HUES48 (cell line): ENCODE data around the gene TMEM255B.

Source experiments
- H3K27ac ChIP-seq: one replicate; pipeline ENCODE4 v1.7.0; 2013; ENCODE audit warnings: low read depth, low read length, inconsistent platforms
- H3K27me3 ChIP-seq: 2 replicates; pipeline ENCODE4 v1.6.1; 2013; ENCODE audit warnings: mild to moderate bottlenecking, low read length; ENCODE audit not compliant: control insufficient read depth, insufficient read depth
- H3K36me3 ChIP-seq: 2 replicates; pipeline ENCODE4 v1.6.1; 2013; ENCODE audit warnings: low read length; ENCODE audit not compliant: control insufficient read depth, insufficient read depth
- H3K4me1 ChIP-seq: 2 replicates; pipeline ENCODE4 v1.6.1; 2013; ENCODE audit warnings: mild to moderate bottlenecking, low read length; ENCODE audit not compliant: control insufficient read depth, insufficient read depth
- H3K4me3 ChIP-seq: 2 replicates; pipeline ENCODE4 v1.5.1; 2013; ENCODE audit warnings: mild to moderate bottlenecking, low read depth, low read length
- H3K9ac ChIP-seq: 2 replicates; pipeline ENCODE4 v1.6.1; 2013; ENCODE audit warnings: mild to moderate bottlenecking, low read depth, low read length, moderate library complexity
- H3K9me3 ChIP-seq: 2 replicates; pipeline ENCODE4 v1.6.1; 2013; ENCODE audit warnings: low read length; ENCODE audit not compliant: control insufficient read depth, insufficient read depth

The TMEM255B gene

GRCh38 chr13:113816254-113816929, 57.4 kb downstream of the TMEM255B start:
- no peak overlapping the region for H3K4me3 ChIP-seq
- H3K9ac ChIP-seq, result no peak overlapping the region

GRCh38 chr13:113816946-113817859, 58.2 kb downstream of the TMEM255B start:
- no peak overlapping the region for H3K4me3 ChIP-seq
- H3K9me3 ChIP-seq, result no peaks in the 10 kb centered on the region
- no peak overlapping the region for H3K9ac ChIP-seq
- no peak overlapping the region for H3K27ac ChIP-seq
- no peaks in the 10 kb centered on the region for H3K4me1 ChIP-seq
- H3K27me3 ChIP-seq, result no peaks in the 10 kb centered on the region
- 0 out of 2 replicates have a peak, but pooled peaks cover 2% of the 10 kb centered on the region for H3K36me3 ChIP-seq

More at GRCh38 chr13:113816254-113816929, 57.4 kb downstream of the TMEM255B start:
- H3K9me3 ChIP-seq, result no peaks in the 10 kb centered on the region
- H3K27me3 ChIP-seq, result no peaks in the 10 kb centered on the region
- H3K36me3 ChIP-seq, result no peaks in the 10 kb centered on the region
- H3K27ac ChIP-seq, result no peak overlapping the region
- no peaks in the 10 kb centered on the region for H3K4me1 ChIP-seq

- Histone ChIP-seq H3K4me1 (no peaks in the 10 kb centered on the region), H3K4me3 (no peak overlapping the region), H3K27me3 (no peaks in the 10 kb centered on the region), H3K9me3 (no peaks in the 10 kb centered on the region), H3K27ac (no peak overlapping the region), H3K36me3 (0 out of 2 replicates have a peak, but pooled peaks cover 6% of the 10 kb centered on the region), H3K9ac (no peak overlapping the region)
Observed at GRCh38 chr13:113817860-113818691, 59.0 kb downstream of the TMEM255B start.

- H3K9me3 ChIP-seq, result no peaks in the 10 kb centered on the region
- no peak overlapping the region for H3K9ac ChIP-seq
- no peaks in the 10 kb centered on the region for H3K27me3 ChIP-seq
- no peak overlapping the region for H3K27ac ChIP-seq
- H3K4me1 ChIP-seq, result no peaks in the 10 kb centered on the region
- 0 out of 2 replicates have a peak, but pooled peaks cover 10% of the 10 kb centered on the region for H3K36me3 ChIP-seq
- H3K4me3 ChIP-seq, result no peak overlapping the region
Observed at GRCh38 chr13:113818700-113819295, 59.8 kb downstream of the TMEM255B start.

- Histone ChIP-seq H3K4me3 (no peak overlapping the region), H3K27me3 (no peaks in the 10 kb centered on the region), H3K9me3 (no peaks in the 10 kb centered on the region), H3K9ac (no peak overlapping the region), H3K27ac (no peak overlapping the region), H3K4me1 (no peaks in the 10 kb centered on the region), H3K36me3 (0 out of 2 replicates have a peak, but pooled peaks cover 10% of the 10 kb centered on the region)
Observed at GRCh38 chr13:113819341-113819730, 60.3 kb downstream of the TMEM255B start.

GRCh38 chr13:113819731-113820715, 61.0 kb downstream of the TMEM255B start:
- H3K27ac ChIP-seq, result no peak overlapping the region

GRCh38 chr13:113820813-113821651, 62.0 kb downstream of the TMEM255B start:
- H3K4me3 ChIP-seq, result no peak overlapping the region
- H3K27ac ChIP-seq, result no peak overlapping the region
- H3K9ac ChIP-seq, result no peak overlapping the region
- no peaks in the 10 kb centered on the region for H3K9me3 ChIP-seq
- no peaks in the 10 kb centered on the region for H3K27me3 ChIP-seq
- no peaks in the 10 kb centered on the region for H3K4me1 ChIP-seq
- 0 out of 2 replicates have a peak, but pooled peaks cover 10% of the 10 kb centered on the region for H3K36me3 ChIP-seq

More at GRCh38 chr13:113819731-113820715, 61.0 kb downstream of the TMEM255B start:
- Histone ChIP-seq H3K4me3 (no peak overlapping the region), H3K36me3 (0 out of 2 replicates have a peak, but pooled peaks cover 10% of the 10 kb centered on the region), H3K27me3 (no peaks in the 10 kb centered on the region), H3K4me1 (no peaks in the 10 kb centered on the region), H3K9me3 (no peaks in the 10 kb centered on the region), H3K9ac (no peak overlapping the region)

GRCh38 chr13:113821847-113822246, 62.8 kb downstream of the TMEM255B start:
- H3K4me3 ChIP-seq, result no peak overlapping the region
- no peak overlapping the region for H3K9ac ChIP-seq
- no peak overlapping the region for H3K27ac ChIP-seq
- H3K27me3 ChIP-seq, result no peaks in the 10 kb centered on the region
- H3K4me1 ChIP-seq, result no peaks in the 10 kb centered on the region
- 0 out of 2 replicates have a peak, but pooled peaks cover 10% of the 10 kb centered on the region for H3K36me3 ChIP-seq
- no peaks in the 10 kb centered on the region for H3K9me3 ChIP-seq

GRCh38 chr13:113822266-113822665, 63.2 kb downstream of the TMEM255B start:
- H3K4me1 ChIP-seq, result no peaks in the 10 kb centered on the region
- no peak overlapping the region for H3K9ac ChIP-seq
- H3K9me3 ChIP-seq, result no peaks in the 10 kb centered on the region
- no peaks in the 10 kb centered on the region for H3K27me3 ChIP-seq
- H3K4me3 ChIP-seq, result no peak overlapping the region
- H3K36me3 ChIP-seq, result 0 out of 2 replicates have a peak, but pooled peaks cover 13% of the 10 kb centered on the region
- no peak overlapping the region for H3K27ac ChIP-seq
